ENCODE data around the gene SORCS2.

The SORCS2 gene

DNA sequence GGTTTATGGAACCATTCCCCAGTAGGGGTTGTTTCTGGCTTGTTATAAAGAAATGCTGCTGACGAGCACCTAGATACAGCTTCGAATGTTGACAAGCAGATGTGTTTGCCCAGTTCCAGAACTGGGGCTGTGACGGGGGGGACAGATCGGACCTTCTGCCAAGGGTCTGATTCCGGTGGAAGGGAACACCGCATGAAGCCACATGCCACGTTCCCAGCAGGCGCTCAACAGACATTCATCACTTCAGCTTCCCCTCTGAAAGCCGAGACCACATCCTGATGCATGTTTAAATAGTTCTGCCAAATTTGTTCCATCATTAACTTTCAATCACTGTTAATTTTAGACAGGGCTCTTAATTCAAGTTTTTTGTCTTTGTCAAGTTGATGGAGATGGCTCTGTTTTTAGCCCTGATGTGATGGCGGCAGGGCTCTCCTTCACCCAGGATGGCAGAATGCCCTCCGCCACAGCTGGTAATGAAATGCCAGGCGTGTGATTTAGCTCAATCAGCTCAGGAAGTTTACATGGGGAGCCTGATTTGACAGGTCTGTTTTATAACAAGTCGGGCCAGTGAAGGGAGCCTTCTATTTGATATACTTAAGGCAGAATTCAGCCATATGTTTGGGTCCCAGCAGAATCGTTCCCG, 185.0 kb downstream of the SORCS2 start:
- H3K4me1 ChIP-seq (ENCODE audit: insufficient read depth, low read length): no peaks in the 10 kb centered on the region
- no peak overlapping the region for H3K9ac ChIP-seq (ENCODE audit: low read depth, low read length)
- H3K36me3 ChIP-seq (ENCODE audit: insufficient read depth, low read length): no peaks in the 10 kb centered on the region
- no peaks in the 10 kb centered on the region for H3K9me3 ChIP-seq (ENCODE audit: control insufficient read depth, insufficient read depth, low read length)

- Histone ChIP-seq H3K9me3 (ENCODE audit: control insufficient read depth, insufficient read depth, low read length) (no peaks in the 10 kb centered on the region), H3K4me1 (ENCODE audit: insufficient read depth, low read length) (no peaks in the 10 kb centered on the region), H3K9ac (ENCODE audit: low read depth, low read length) (no peak overlapping the region), H3K36me3 (ENCODE audit: insufficient read depth, low read length) (no peaks in the 10 kb centered on the region)
These were observed 186.8 kb downstream of the SORCS2 start for GRCh38 chr4:7379186-7379585.

DNA sequence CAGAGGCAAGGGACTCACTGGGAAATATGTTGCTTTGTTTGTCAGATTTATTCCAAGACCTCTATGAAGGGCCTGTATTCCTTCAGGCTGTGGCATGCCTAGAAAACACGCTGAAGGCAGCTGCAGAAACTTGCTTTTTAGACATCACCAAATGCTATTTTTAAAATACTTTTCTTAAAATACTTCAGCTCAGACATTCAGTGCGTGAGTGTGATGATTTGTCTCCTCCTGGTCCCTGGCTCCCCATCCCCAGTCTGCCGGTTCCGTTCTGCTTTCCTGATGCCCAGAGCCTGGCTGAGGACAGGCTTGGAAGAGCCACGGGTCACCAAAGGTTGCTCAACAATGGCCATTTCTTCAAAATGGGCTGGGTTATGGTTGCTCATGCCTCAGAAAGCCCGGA, 187.4 kb downstream of the SORCS2 start:
- no peaks in the 10 kb centered on the region for H3K4me1 ChIP-seq (ENCODE audit: insufficient read depth, low read length)
- H3K9ac ChIP-seq (ENCODE audit: low read depth, low read length): no peak overlapping the region
- H3K36me3 ChIP-seq (ENCODE audit: insufficient read depth, low read length): no peaks in the 10 kb centered on the region
- H3K9me3 ChIP-seq (ENCODE audit: control insufficient read depth, insufficient read depth, low read length): no peaks in the 10 kb centered on the region

GRCh38 chr4:7381221-7381889, 189.0 kb downstream of the SORCS2 start:
- Histone ChIP-seq H3K36me3 (ENCODE audit: insufficient read depth, low read length) (no peaks in the 10 kb centered on the region), H3K4me1 (ENCODE audit: insufficient read depth, low read length) (no peaks in the 10 kb centered on the region), H3K9ac (ENCODE audit: low read depth, low read length) (no peak overlapping the region), H3K9me3 (ENCODE audit: control insufficient read depth, insufficient read depth, low read length) (no peaks in the 10 kb centered on the region)

GRCh38 chr4:7381890-7382633, 189.7 kb downstream of the SORCS2 start:
- Histone ChIP-seq H3K4me1 (ENCODE audit: insufficient read depth, low read length) (no peaks in the 10 kb centered on the region), H3K9me3 (ENCODE audit: control insufficient read depth, insufficient read depth, low read length) (no peaks in the 10 kb centered on the region), H3K9ac (ENCODE audit: low read depth, low read length) (no peak overlapping the region), H3K36me3 (ENCODE audit: insufficient read depth, low read length) (no peaks in the 10 kb centered on the region)

DNA sequence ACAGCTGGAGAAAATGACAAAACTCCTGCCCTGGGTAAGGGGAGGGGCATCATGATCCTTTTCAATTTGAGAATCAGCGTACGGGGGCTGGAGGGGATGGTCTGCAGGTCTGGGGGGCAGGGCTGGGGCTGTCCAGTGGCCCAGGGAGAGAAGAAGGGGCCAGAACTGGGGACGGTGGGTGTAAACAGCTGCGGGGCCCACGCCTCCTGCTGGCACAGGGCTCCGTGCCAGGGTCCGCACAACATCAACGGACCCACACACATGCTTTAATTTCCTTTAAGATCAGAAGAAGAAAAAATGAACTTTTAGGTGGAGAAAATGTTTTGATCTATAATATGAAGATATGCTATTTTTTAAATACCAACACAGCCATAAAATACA, 190.3 kb downstream of the SORCS2 start:
- Histone ChIP-seq H3K4me1 (ENCODE audit: insufficient read depth, low read length) (no peaks in the 10 kb centered on the region), H3K36me3 (ENCODE audit: insufficient read depth, low read length) (no peaks in the 10 kb centered on the region), H3K9ac (ENCODE audit: low read depth, low read length) (no peak overlapping the region), H3K9me3 (ENCODE audit: control insufficient read depth, insufficient read depth, low read length) (no peaks in the 10 kb centered on the region)

DNA sequence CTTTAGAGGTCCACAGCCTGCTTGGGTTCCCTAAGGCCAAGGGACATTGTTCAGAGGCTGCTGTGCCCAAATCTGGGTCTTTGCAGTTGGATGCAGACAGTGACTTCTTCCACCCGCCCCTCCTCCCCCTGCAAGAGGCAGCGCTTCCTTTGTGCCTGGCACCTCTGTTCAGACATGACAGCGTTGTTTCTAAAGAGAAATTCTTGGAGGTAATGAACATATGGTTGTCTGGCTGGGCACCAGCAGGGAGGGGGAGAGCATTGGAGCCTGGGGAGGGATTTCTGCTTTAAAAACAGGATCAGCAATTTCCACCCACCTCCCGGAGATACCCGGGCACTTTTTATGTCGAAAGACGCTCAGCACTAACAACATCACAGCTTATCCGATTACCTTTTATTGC, 190.9 kb downstream of the SORCS2 start:
- H3K9me3 ChIP-seq (ENCODE audit: control insufficient read depth, insufficient read depth, low read length): no peaks in the 10 kb centered on the region
- no peak overlapping the region for H3K9ac ChIP-seq (ENCODE audit: low read depth, low read length)
- no peaks in the 10 kb centered on the region for H3K4me1 ChIP-seq (ENCODE audit: insufficient read depth, low read length)

GRCh38 chr4:7384003-7384928, 191.9 kb downstream of the SORCS2 start:
- no peaks in the 10 kb centered on the region for H3K4me1 ChIP-seq (ENCODE audit: insufficient read depth, low read length)
- H3K9ac ChIP-seq (ENCODE audit: low read depth, low read length): no peak overlapping the region
- H3K36me3 ChIP-seq (ENCODE audit: insufficient read depth, low read length): no peaks in the 10 kb centered on the region
- H3K9me3 ChIP-seq (ENCODE audit: control insufficient read depth, insufficient read depth, low read length): no peaks in the 10 kb centered on the region

More for the DNA sequence above, 190.9 kb downstream of the SORCS2 start:
- H3K36me3 ChIP-seq (ENCODE audit: insufficient read depth, low read length): no peaks in the 10 kb centered on the region

- Histone ChIP-seq H3K9ac (ENCODE audit: low read depth, low read length) (no peak overlapping the region), H3K36me3 (ENCODE audit: insufficient read depth, low read length) (no peaks in the 10 kb centered on the region), H3K4me1 (ENCODE audit: insufficient read depth, low read length) (no peaks in the 10 kb centered on the region; the same call in 1 of the 2 replicates), H3K9me3 (ENCODE audit: control insufficient read depth, insufficient read depth, low read length) (no peaks in the 10 kb centered on the region)
These were observed 192.9 kb downstream of the SORCS2 start for GRCh38 chr4:7384929-7385890.

DNA sequence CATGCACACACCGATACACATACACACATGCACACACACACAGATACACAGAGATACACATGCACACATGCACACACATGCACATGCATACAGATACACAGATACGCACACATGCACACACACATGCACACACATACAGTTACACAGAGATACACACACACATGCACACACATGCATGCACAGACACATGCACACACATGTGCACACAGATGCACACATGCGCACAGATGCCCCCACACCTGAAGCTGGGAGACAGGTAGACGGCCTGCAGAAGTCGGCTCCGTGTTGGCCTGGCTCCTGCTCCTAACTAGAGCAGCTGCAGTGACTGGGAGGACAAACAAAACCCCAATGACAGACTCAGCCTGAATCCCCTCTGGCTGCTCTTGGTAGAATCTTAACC, 195.6 kb downstream of the SORCS2 start:
- H3K9me3 ChIP-seq (ENCODE audit: control insufficient read depth, insufficient read depth, low read length): no peaks in the 10 kb centered on the region
- H3K36me3 ChIP-seq (ENCODE audit: insufficient read depth, low read length): no peaks in the 10 kb centered on the region
- H3K9ac ChIP-seq (ENCODE audit: low read depth, low read length): no peak overlapping the region
- no peaks in the 10 kb centered on the region; the same call in 1 of the 2 replicates for H3K4me1 ChIP-seq (ENCODE audit: insufficient read depth, low read length)

DNA sequence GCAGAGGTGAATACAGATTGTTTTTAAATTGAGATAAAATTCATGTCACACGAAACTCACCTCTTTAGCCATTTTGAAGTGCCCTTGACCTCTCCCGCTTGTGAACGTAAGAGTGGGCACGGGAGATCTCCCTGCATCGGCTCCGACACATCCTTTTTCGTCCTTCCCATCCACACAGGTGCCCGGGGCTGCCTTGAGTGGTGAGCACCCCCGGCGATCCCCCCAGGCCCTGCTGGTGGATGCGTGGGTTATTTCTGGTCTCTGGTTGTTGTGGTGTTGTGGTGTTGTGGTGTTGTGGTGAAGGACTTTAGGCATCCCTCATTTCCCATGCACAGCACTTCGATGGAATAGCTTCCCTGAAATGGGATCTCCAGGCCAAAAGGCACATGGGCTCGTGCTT, 196.3 kb downstream of the SORCS2 start:
- H3K36me3 ChIP-seq (ENCODE audit: insufficient read depth, low read length): no peaks in the 10 kb centered on the region
- H3K4me1 ChIP-seq (ENCODE audit: insufficient read depth, low read length): no peaks in the 10 kb centered on the region; the same call in 1 of the 2 replicates
- no peaks in the 10 kb centered on the region for H3K9me3 ChIP-seq (ENCODE audit: control insufficient read depth, insufficient read depth, low read length)

DNA sequence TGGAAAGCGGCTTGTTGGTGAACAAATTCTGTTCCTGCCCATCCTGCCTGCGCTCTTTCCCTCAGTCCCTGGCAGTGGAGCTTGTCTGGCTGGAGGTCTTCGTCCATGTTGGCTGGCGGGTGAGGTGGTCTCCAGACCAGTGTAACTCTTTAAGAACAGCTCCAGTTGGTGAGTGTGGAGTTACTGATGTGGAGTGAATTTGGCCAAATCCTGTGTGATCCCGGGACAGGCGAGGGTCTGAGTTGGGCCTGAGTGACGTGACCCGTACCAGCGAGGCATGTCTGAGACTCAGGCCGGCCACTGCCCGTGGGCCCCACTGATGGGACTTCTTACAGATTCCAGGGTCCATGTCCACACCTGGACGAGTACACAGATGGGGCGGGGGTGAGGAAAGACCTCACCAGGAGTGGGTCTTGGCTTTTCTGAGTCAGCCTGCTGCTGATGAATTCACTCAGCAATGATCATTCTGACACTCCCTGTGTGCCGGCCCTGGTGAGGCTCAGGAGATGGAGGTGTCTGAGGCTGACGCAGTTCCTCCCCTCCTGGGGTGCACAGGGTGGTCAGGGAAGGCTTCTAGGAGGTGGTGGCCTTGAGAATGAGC, 196.9 kb downstream of the SORCS2 start:
- no peaks in the 10 kb centered on the region for H3K9me3 ChIP-seq (ENCODE audit: control insufficient read depth, insufficient read depth, low read length)
- no peaks in the 10 kb centered on the region for H3K36me3 ChIP-seq (ENCODE audit: insufficient read depth, low read length)
- no peak overlapping the region for H3K9ac ChIP-seq (ENCODE audit: low read depth, low read length)
- H3K4me1 ChIP-seq (ENCODE audit: insufficient read depth, low read length): no peaks in the 10 kb centered on the region; the same call in 1 of the 2 replicates

More for the DNA sequence above, 196.3 kb downstream of the SORCS2 start:
- no peak overlapping the region for H3K9ac ChIP-seq (ENCODE audit: low read depth, low read length)

DNA sequence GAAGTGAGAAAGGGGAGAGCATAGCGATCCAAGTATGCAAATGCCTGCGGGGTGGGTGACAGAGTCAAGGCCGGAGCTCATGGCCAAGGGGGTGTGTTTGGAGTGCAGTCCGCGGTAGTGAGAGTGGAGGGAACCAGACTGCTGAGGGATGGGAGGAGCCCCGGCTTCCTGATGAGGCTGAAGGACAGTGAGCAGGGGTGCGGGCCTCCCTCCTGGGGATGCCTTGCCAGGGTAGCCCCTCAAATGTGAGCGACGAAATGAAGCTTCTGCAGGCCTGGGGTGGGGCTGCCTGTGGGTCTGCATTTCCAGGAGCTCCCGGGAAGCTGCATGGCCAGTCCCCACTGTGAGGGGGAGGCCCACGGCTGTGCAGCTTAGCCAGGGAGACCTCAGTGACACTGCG, 197.4 kb downstream of the SORCS2 start:
- Histone ChIP-seq H3K36me3 (ENCODE audit: insufficient read depth, low read length) (no peaks in the 10 kb centered on the region), H3K4me1 (ENCODE audit: insufficient read depth, low read length) (no peaks in the 10 kb centered on the region; the same call in 1 of the 2 replicates), H3K9ac (ENCODE audit: low read depth, low read length) (no peak overlapping the region), H3K9me3 (ENCODE audit: control insufficient read depth, insufficient read depth, low read length) (no peaks in the 10 kb centered on the region)
